ENCODE measurements around the gene CPEB3.

DNA sequence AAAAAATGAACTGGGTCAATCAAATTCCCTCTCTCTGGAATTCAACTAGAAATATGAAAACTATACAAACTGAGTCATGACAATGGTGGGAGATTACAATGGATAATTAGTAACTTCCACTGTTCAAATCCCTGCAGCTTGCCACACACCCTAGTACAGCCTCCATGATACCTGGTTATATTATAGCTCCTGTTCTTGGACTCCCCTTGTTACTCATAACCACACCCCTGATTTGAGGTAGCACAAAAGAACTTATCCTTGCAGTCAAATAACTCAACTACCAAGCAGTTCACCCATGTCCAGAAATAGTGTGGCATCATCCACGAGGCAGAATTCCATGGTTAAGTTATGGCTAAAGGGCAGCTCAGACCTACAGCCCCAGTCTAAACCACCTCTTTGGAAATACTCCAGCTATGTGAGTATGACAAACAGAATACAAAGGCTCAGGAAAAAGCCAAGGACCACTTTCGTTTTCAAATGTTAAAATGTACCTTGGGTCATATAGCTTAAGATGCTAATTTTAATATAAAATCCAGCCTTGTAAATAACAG is 164.7 kb downstream of the CPEB3 start:
- TF ChIP-seq, protein P1, sequence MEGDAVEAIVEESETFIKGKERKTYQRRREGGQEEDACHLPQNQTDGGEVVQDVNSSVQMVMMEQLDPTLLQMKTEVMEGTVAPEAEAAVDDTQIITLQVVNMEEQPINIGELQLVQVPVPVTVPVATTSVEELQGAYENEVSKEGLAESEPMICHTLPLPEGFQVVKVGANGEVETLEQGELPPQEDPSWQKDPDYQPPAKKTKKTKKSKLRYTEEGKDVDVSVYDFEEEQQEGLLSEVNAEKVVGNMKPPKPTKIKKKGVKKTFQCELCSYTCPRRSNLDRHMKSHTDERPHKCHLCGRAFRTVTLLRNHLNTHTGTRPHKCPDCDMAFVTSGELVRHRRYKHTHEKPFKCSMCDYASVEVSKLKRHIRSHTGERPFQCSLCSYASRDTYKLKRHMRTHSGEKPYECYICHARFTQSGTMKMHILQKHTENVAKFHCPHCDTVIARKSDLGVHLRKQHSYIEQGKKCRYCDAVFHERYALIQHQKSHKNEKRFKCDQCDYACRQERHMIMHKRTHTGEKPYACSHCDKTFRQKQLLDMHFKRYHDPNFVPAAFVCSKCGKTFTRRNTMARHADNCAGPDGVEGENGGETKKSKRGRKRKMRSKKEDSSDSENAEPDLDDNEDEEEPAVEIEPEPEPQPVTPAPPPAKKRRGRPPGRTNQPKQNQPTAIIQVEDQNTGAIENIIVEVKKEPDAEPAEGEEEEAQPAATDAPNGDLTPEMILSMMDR (IDR thresholded peaks at IDR 0.05; ENCODE audit: insufficient read depth, low read length) = no peak
- TF ChIP-seq REST (IDR thresholded peaks at IDR 0.05; ENCODE audit: insufficient replicate concordance, low read depth) = no peak
